Measurements from ENCODE around the gene KCNH4. TPM values are rescaled to one million over a fixed set of nuclear protein-coding genes. Genes with fewer than 3 reads are reported as not detected.

KCNH4 gene
- total RNA-seq, 1 experiment from 2014 or later, result 0.28 TPM

DNA sequence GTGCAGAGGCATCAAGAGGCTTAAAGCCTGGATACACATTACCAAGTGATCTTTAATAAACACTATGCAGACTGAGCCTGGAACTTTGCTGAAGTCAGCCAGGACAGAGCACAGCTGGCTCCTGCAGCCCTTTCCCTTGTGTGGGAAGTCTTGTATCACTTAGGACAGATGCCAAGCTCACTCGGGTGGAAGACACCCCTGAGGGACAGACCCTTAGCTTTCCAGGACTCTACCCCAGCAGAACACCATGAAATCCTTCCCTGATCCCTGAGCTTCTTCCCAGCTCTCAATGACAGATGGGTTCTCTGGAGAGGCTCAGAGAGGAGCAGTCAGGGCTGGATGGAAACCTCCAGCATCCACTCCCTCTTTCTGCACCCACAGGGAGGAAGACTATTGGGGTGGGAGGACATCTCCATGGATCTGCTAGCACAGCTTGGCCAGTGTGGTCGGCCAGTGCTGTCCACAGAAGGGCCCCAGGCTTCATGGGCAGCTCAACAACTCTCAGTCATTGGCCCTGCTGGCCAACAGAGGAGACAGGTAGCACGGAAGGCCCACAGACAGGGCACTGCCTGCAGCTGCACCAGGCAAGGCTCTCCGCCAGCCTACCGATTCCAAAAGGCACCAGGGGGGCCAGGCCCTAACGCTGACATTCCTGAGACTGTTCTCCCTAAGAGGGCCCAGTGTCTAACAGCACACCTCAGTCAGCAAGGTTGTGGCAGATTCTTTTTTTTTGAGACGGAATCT lies 42.0 kb downstream of the KCNH4 start:
- H3K36me3 ChIP-seq (ENCODE audit: insufficient read depth, low read length, poor library complexity, severe bottlenecking), result no peaks in the 10 kb centered on the region
- no peaks in the 10 kb centered on the region for H3K4me1 ChIP-seq (ENCODE audit: insufficient read depth, low read length, poor library complexity, severe bottlenecking)
- no peak for DNase-seq (ENCODE audit: low spot score)
- H3K9me3 ChIP-seq (ENCODE audit: low read depth, low read length, poor library complexity, severe bottlenecking), result no peaks in the 10 kb centered on the region
- no peaks in the 10 kb centered on the region for H3K27me3 ChIP-seq (replicated peaks; ENCODE audit: insufficient read depth, low read depth, low read length, poor library complexity)
- intact Hi-C loops (cut with micrococcal nuclease; ENCODE audit: unreplicated experiment), result no loop called here
- BruUV-seq (replicated peaks), result no TSS peak
- H3K27ac ChIP-seq (ENCODE audit: low read depth, low read length, poor library complexity, severe bottlenecking), result no peak overlapping the region
- POLR2A ChIA-PET (ENCODE audit: low non-redundant PET), result no interaction called here
- CTCF ChIA-PET, result no interaction called here
- TF ChIP-seq EZH2 (IDR thresholded peaks at IDR 0.05; ENCODE audit: borderline replicate concordance, low read depth, low read length, poor library complexity, severe bottlenecking), result no peak
- TF ChIP-seq, protein P1, sequence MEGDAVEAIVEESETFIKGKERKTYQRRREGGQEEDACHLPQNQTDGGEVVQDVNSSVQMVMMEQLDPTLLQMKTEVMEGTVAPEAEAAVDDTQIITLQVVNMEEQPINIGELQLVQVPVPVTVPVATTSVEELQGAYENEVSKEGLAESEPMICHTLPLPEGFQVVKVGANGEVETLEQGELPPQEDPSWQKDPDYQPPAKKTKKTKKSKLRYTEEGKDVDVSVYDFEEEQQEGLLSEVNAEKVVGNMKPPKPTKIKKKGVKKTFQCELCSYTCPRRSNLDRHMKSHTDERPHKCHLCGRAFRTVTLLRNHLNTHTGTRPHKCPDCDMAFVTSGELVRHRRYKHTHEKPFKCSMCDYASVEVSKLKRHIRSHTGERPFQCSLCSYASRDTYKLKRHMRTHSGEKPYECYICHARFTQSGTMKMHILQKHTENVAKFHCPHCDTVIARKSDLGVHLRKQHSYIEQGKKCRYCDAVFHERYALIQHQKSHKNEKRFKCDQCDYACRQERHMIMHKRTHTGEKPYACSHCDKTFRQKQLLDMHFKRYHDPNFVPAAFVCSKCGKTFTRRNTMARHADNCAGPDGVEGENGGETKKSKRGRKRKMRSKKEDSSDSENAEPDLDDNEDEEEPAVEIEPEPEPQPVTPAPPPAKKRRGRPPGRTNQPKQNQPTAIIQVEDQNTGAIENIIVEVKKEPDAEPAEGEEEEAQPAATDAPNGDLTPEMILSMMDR (conservative IDR thresholded peaks at IDR 0.05; ENCODE audit: low read depth, low read length), result no peak
- H3K4me3 ChIP-seq (ENCODE audit: low read depth, low read length, poor library complexity, severe bottlenecking), result no peak overlapping the region

DNA sequence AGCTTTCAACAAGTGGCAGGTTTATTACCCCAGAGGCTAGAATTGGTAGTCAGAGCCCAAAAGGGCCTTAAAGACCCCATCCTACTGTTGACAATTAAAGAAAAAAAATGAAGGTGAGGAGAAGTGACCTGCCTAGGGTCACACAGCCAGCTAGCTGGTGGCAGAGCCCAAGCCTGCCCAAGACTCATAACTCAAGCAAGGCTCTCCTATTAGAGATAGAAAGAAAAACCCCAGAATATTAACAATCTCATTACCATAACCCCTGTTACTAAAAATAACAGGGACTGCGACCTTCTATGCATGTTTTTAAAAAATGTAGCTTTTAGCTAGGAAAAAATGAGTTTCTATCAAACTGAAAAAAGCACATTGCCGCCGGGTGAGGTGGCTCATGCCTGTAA lies 44.3 kb downstream of the KCNH4 start:
- intact Hi-C loops (cut with micrococcal nuclease; ENCODE audit: unreplicated experiment), result no loop called here
- Histone ChIP-seq H3K27ac (ENCODE audit: low read depth, low read length, poor library complexity, severe bottlenecking) (no peak overlapping the region), H3K4me1 (ENCODE audit: insufficient read depth, low read length, poor library complexity, severe bottlenecking) (no peaks in the 10 kb centered on the region)

GRCh38 chr17:42135664-42136653 lies 45.0 kb downstream of the KCNH4 start:
- Histone ChIP-seq H3K36me3 (ENCODE audit: insufficient read depth, low read length, poor library complexity, severe bottlenecking) (no peaks in the 10 kb centered on the region), H3K4me3 (ENCODE audit: low read depth, low read length, poor library complexity, severe bottlenecking) (no peak overlapping the region), H3K27ac (ENCODE audit: low read depth, low read length, poor library complexity, severe bottlenecking) (no peak overlapping the region), H3K27me3 (replicated peaks; ENCODE audit: insufficient read depth, low read depth, low read length, poor library complexity) (no peaks in the 10 kb centered on the region), H3K9me3 (ENCODE audit: low read depth, low read length, poor library complexity, severe bottlenecking) (no peaks in the 10 kb centered on the region), H3K4me1 (ENCODE audit: insufficient read depth, low read length, poor library complexity, severe bottlenecking) (no peaks in the 10 kb centered on the region)
- peak; percentile 9 for DNase-seq (ENCODE audit: low spot score)
- no TSS peak for BruUV-seq (replicated peaks)
- no peak for TF ChIP-seq EZH2 (IDR thresholded peaks at IDR 0.05; ENCODE audit: borderline replicate concordance, low read depth, low read length, poor library complexity, severe bottlenecking)
- TF ChIP-seq, protein P1 (conservative IDR thresholded peaks at IDR 0.05; ENCODE audit: low read depth, low read length), result no peak
- intact Hi-C loops (cut with micrococcal nuclease; ENCODE audit: unreplicated experiment), result no loop called here
- POLR2A ChIA-PET (ENCODE audit: low non-redundant PET), result no interaction called here
- CTCF ChIA-PET, result no interaction called here

More for the DNA sequence above, 44.3 kb downstream of the KCNH4 start:
- POLR2A ChIA-PET (ENCODE audit: low non-redundant PET), result no interaction called here
- TF ChIP-seq, protein P1 (conservative IDR thresholded peaks at IDR 0.05; ENCODE audit: low read depth, low read length), result no peak
- no peak for TF ChIP-seq EZH2 (IDR thresholded peaks at IDR 0.05; ENCODE audit: borderline replicate concordance, low read depth, low read length, poor library complexity, severe bottlenecking)
- no peaks in the 10 kb centered on the region for H3K27me3 ChIP-seq (replicated peaks; ENCODE audit: insufficient read depth, low read depth, low read length, poor library complexity)
- no TSS peak for BruUV-seq (replicated peaks)
- H3K9me3 ChIP-seq (ENCODE audit: low read depth, low read length, poor library complexity, severe bottlenecking), result no peaks in the 10 kb centered on the region
- no peak for DNase-seq (ENCODE audit: low spot score)
- H3K4me3 ChIP-seq (ENCODE audit: low read depth, low read length, poor library complexity, severe bottlenecking), result no peak overlapping the region
- no peaks in the 10 kb centered on the region for H3K36me3 ChIP-seq (ENCODE audit: insufficient read depth, low read length, poor library complexity, severe bottlenecking)
- CTCF ChIA-PET, result no interaction called here
